OCI-LY3 (cell line): Measurements from ENCODE around the gene CMKLR1.

Source experiments
- CTCF ChIP-seq: fragments of 200-600, 300-600 bp; sonication (generic); IDR thresholded peaks from 2 replicates; pipeline ENCODE4 v1.5.1; 2014; ENCODE audit warnings: antibody characterized with exemption, low read length, low read depth
- EZH2phosphoT487 ChIP-seq: fragments of 200-600 bp; shearing (Covaris generic); IDR thresholded peaks from 2 replicates; pipeline ENCODE4 v1.6.1; 2018; ENCODE audit warnings: antibody characterized with exemption, mixed run types, low read depth

- TF ChIP-seq CTCF, result no peak
- TF ChIP-seq EZH2phosphoT487, result no peak
These were observed 22.5 kb upstream of the CMKLR1 start for GRCh38 chr12:108361606-108362005.
